Mucosa of rectum (tissue), 2 donors: Measurements from ENCODE around the gene IGFBP2.

Experiments used
- H3K27ac ChIP-seq, 2 donors: one replicate each; pipeline ENCODE4 v1.7.0; 2013; ENCODE audit warnings: inconsistent platforms in 2 of 2, low read depth in 2 of 2, low read length in 2 of 2
- H3K27me3 ChIP-seq, 2 donors: one replicate each; pipeline ENCODE4 v1.7.0; 2013; ENCODE audit warnings: low read length in 2 of 2; ENCODE audit not compliant: control insufficient read depth in 2 of 2, insufficient read depth in 2 of 2
- H3K36me3 ChIP-seq, 2 donors: one replicate each; pipeline ENCODE4 v1.7.0; 2013; ENCODE audit warnings: low read length in 2 of 2; ENCODE audit not compliant: control insufficient read depth in 2 of 2, insufficient read depth in 2 of 2
- H3K4me1 ChIP-seq, 2 donors: one replicate each; pipeline ENCODE4 v1.7.0; 2013; ENCODE audit warnings: low read length in 2 of 2, mild to moderate bottlenecking in 1 of 2; ENCODE audit not compliant: control insufficient read depth in 2 of 2, insufficient read depth in 2 of 2
- H3K4me3 ChIP-seq, 2 donors: one replicate each; pipeline ENCODE4 v1.7.0; 2013; ENCODE audit warnings: low read length in 2 of 2
- H3K9ac ChIP-seq, 2 donors: one replicate each; pipeline ENCODE4 v1.7.0; 2013; ENCODE audit warnings: low read length in 2 of 2, low read depth in 1 of 2, mild to moderate bottlenecking in 1 of 2
- H3K9me3 ChIP-seq, 2 donors: one replicate each; pipeline ENCODE4 v1.7.0; 2013; ENCODE audit warnings: low read length in 2 of 2; ENCODE audit not compliant: control insufficient read depth in 2 of 2
- donor health status: healthy.
- donor health status: Normal muscosa, but diverticular disease.

Gene IGFBP2

GRCh38 chr2:216651351-216651881 lies 18.2 kb downstream of the IGFBP2 start:
- no peaks in the 10 kb centered on the region for H3K27me3 ChIP-seq
- H3K4me3 ChIP-seq, result no peak overlapping the region
- no peaks in the 10 kb centered on the region for H3K4me1 ChIP-seq
- no peak overlapping the region for H3K9ac ChIP-seq
- H3K9me3 ChIP-seq, result no peaks in the 10 kb centered on the region
- no peak overlapping the region for H3K27ac ChIP-seq
- no peaks in the 10 kb centered on the region for H3K36me3 ChIP-seq

GRCh38 chr2:216652566-216652965 lies 19.3 kb downstream of the IGFBP2 start:
- Histone ChIP-seq H3K27ac (no peak overlapping the region), H3K4me3 (no peak overlapping the region), H3K36me3 (no peaks in the 10 kb centered on the region), H3K4me1 (no peaks in the 10 kb centered on the region), H3K27me3 (no peaks in the 10 kb centered on the region), H3K9me3 (no peaks in the 10 kb centered on the region), H3K9ac (no peak overlapping the region)

- Histone ChIP-seq H3K9ac (no peak overlapping the region), H3K36me3 (no peaks in the 10 kb centered on the region), H3K27ac (no peak overlapping the region), H3K9me3 (no peaks in the 10 kb centered on the region), H3K4me1 (no peaks in the 10 kb centered on the region), H3K4me3 (no peak overlapping the region), H3K27me3 (no peaks in the 10 kb centered on the region)
These were observed 20.0 kb downstream of the IGFBP2 start for GRCh38 chr2:216653093-216653799.

GRCh38 chr2:216653931-216654365 lies 20.7 kb downstream of the IGFBP2 start:
- Histone ChIP-seq H3K9me3 (no peaks in the 10 kb centered on the region), H3K9ac (no peak overlapping the region), H3K4me3 (no peak overlapping the region), H3K36me3 (no peaks in the 10 kb centered on the region), H3K27me3 (no peaks in the 10 kb centered on the region), H3K27ac (no peak overlapping the region), H3K4me1 (no peaks in the 10 kb centered on the region)

- Histone ChIP-seq H3K27ac (no peak overlapping the region), H3K4me1 (no peaks in the 10 kb centered on the region), H3K9me3 (no peaks in the 10 kb centered on the region), H3K36me3 (no peaks in the 10 kb centered on the region), H3K9ac (no peak overlapping the region), H3K27me3 (no peaks in the 10 kb centered on the region), H3K4me3 (no peak overlapping the region)
These were observed 21.4 kb downstream of the IGFBP2 start for GRCh38 chr2:216654528-216655052.

GRCh38 chr2:216657086-216657855 lies 24.1 kb downstream of the IGFBP2 start:
- Histone ChIP-seq H3K36me3 (no peaks in the 10 kb centered on the region), H3K9me3 (no peaks in the 10 kb centered on the region), H3K9ac (no peak overlapping the region), H3K27me3 (no peaks in the 10 kb centered on the region), H3K4me1 (no peaks in the 10 kb centered on the region), H3K4me3 (no peak overlapping the region), H3K27ac (no peak overlapping the region)

- H3K36me3 ChIP-seq, result no peaks in the 10 kb centered on the region
- H3K27me3 ChIP-seq, result no peaks in the 10 kb centered on the region
- H3K9ac ChIP-seq, result no peak overlapping the region
- no peak overlapping the region for H3K27ac ChIP-seq
- H3K4me1 ChIP-seq, result no peaks in the 10 kb centered on the region
- H3K4me3 ChIP-seq, result no peak overlapping the region
- H3K9me3 ChIP-seq, result no peaks in the 10 kb centered on the region
These were observed 24.8 kb downstream of the IGFBP2 start for GRCh38 chr2:216657980-216658379.

- H3K36me3 ChIP-seq, result no peaks in the 10 kb centered on the region
- H3K27ac ChIP-seq, result no peak overlapping the region
- H3K4me1 ChIP-seq, result no peaks in the 10 kb centered on the region
- H3K4me3 ChIP-seq, result no peak overlapping the region
- no peaks in the 10 kb centered on the region for H3K27me3 ChIP-seq
- no peak overlapping the region for H3K9ac ChIP-seq
- H3K9me3 ChIP-seq, result no peaks in the 10 kb centered on the region
These were observed 25.5 kb downstream of the IGFBP2 start for GRCh38 chr2:216658757-216659156.

- Histone ChIP-seq H3K27me3 (no peaks in the 10 kb centered on the region), H3K9me3 (no peaks in the 10 kb centered on the region), H3K4me1 (no peaks in the 10 kb centered on the region), H3K27ac (no peak overlapping the region), H3K4me3 (no peak overlapping the region), H3K9ac (no peak overlapping the region), H3K36me3 (no peaks in the 10 kb centered on the region)
These were observed 26.1 kb downstream of the IGFBP2 start for GRCh38 chr2:216659276-216659675.

GRCh38 chr2:216660496-216660895 lies 27.3 kb downstream of the IGFBP2 start:
- peaks cover 0 to 4% of the 10 kb centered on the region in 2 donors for H3K4me1 ChIP-seq
- no peak overlapping the region for H3K4me3 ChIP-seq
- H3K27ac ChIP-seq, result no peak overlapping the region
- no peaks in the 10 kb centered on the region for H3K9me3 ChIP-seq
- H3K36me3 ChIP-seq, result no peaks in the 10 kb centered on the region
- H3K9ac ChIP-seq, result no peak overlapping the region
- H3K27me3 ChIP-seq, result no peaks in the 10 kb centered on the region
